Tibial artery (tissue), 4 donors: ENCODE data around the gene BDKRB1.

ENCODE experiments used
- DNase-seq, 2 donors: peaks; one replicate each; pipeline ENCODE4 v3.0.0-alpha.2; 2019
- H3K27ac ChIP-seq, 2 donors: fragments of 200-600 bp; sonication (generic) in 1 of 2; 1 replicate in 1 of 2; 2 replicates in 1 of 2; pipeline ENCODE4 v1.5.1; 2018 to 2019; ENCODE audit warnings: mild to moderate bottlenecking in 1 of 2
- H3K27me3 ChIP-seq, 2 donors: fragments of 200-600 bp; sonication (generic) in 1 of 2; one replicate each; pipeline versions ENCODE4 v1.5.1 to v1.6.0; 2016 to 2019
- H3K36me3 ChIP-seq, 3 donors: fragments of 200-600 bp; sonication (generic) in 2 of 3; one replicate each; pipeline ENCODE4 v1.5.1; 2016 to 2019; ENCODE audit warnings: mild to moderate bottlenecking in 2 of 3
- H3K4me1 ChIP-seq, 4 donors: fragments of 200-600 bp; sonication (generic) in 2 of 4; 1 replicate in 3 of 4; 2 replicates in 1 of 4; pipeline ENCODE4 v1.5.1; 2016 to 2019
- H3K4me3 ChIP-seq, 2 donors: fragments of 200-600 bp; sonication (generic) in 1 of 2; 1 replicate in 1 of 2; 2 replicates in 1 of 2; pipeline ENCODE4 v1.5.1; 2018 to 2019; ENCODE audit warnings: mild to moderate bottlenecking in 2 of 2
- H3K9me3 ChIP-seq, 3 donors: fragments of 200-600 bp; sonication (generic) in 1 of 3; one replicate each; pipeline ENCODE4 v1.5.1; 2016 to 2019
- CTCF ChIP-seq, 2 experiments: fragments of 200-600 bp in 1 of 2; fragments of 450-650 bp in 1 of 2; IDR thresholded peaks; one replicate each; pipeline ENCODE4 v1.5.1; 2017 to 2019; ENCODE audit warnings: antibody characterized with exemption in 2 of 2, mild to moderate bottlenecking in 1 of 2, moderate library complexity in 1 of 2
- intact Hi-C: fragments of 100-400 bp; cut with DNase I; formaldehyde crosslinking; loops from one replicate; pipeline ENCODE4 v1.15.0; 2023; ENCODE audit warnings: low total_unique reads

Gene BDKRB1

GRCh38 chr14:96286251-96286650 is 30.2 kb downstream of the BDKRB1 start:
- no peaks in the 10 kb centered on the region for H3K27me3 ChIP-seq
- no peaks in the 10 kb centered on the region for H3K9me3 ChIP-seq
- no peaks in the 10 kb centered on the region for H3K4me1 ChIP-seq
- no peak for TF ChIP-seq CTCF (IDR thresholded peaks at IDR 0.05)
- DNase-seq = no peak
- no peak overlapping the region for H3K4me3 ChIP-seq
- intact Hi-C loops = no loop called here
- peaks cover 52 to 82% (median 73%) of the 10 kb centered on the region in 3 donors for H3K36me3 ChIP-seq
- no peak overlapping the region for H3K27ac ChIP-seq

GRCh38 chr14:96287856-96288255 is 31.8 kb downstream of the BDKRB1 start:
- no peak overlapping the region for H3K4me3 ChIP-seq
- H3K27me3 ChIP-seq = no peaks in the 10 kb centered on the region
- TF ChIP-seq CTCF (IDR thresholded peaks at IDR 0.05) = no peak
- H3K36me3 ChIP-seq = peaks cover 58 to 89% (median 84%) of the 10 kb centered on the region in 3 donors
- DNase-seq = no peak
- no peaks in the 10 kb centered on the region for H3K9me3 ChIP-seq
- H3K27ac ChIP-seq = no peak overlapping the region
- intact Hi-C loops = no loop called here
- H3K4me1 ChIP-seq = no peaks in the 10 kb centered on the region

GRCh38 chr14:96294246-96294645 is 38.2 kb downstream of the BDKRB1 start:
- intact Hi-C loops = no loop called here
- H3K4me1 ChIP-seq = no peaks in the 10 kb centered on the region
- no peak overlapping the region for H3K4me3 ChIP-seq
- H3K27me3 ChIP-seq = no peaks in the 10 kb centered on the region
- DNase-seq = no peak
- no peaks in the 10 kb centered on the region for H3K9me3 ChIP-seq
- H3K36me3 ChIP-seq = peaks cover 43 to 67% (median 45%) of the 10 kb centered on the region in 3 donors
- no peak overlapping the region for H3K27ac ChIP-seq
- no peak for TF ChIP-seq CTCF (IDR thresholded peaks at IDR 0.05)

GRCh38 chr14:96297000-96297399 is 41.0 kb downstream of the BDKRB1 start:
- no peak overlapping the region for H3K27ac ChIP-seq
- H3K27me3 ChIP-seq = no peaks in the 10 kb centered on the region
- DNase-seq = no peak
- intact Hi-C loops = loop anchor here (5.0 kb wide), 1 partner anchor 125 kb away; no protein-coding TSS in a partner anchor
- peaks cover 34 to 62% (median 37%) of the 10 kb centered on the region in 3 donors for H3K36me3 ChIP-seq
- no peak overlapping the region for H3K4me3 ChIP-seq
- peak; percentile 36 to 39 for TF ChIP-seq CTCF (IDR thresholded peaks at IDR 0.05)
- no peaks in the 10 kb centered on the region for H3K9me3 ChIP-seq
- H3K4me1 ChIP-seq = no peaks in the 10 kb centered on the region

GRCh38 chr14:96297997-96298515 is 42.0 kb downstream of the BDKRB1 start:
- H3K4me1 ChIP-seq = no peaks in the 10 kb centered on the region
- intact Hi-C loops = loop anchor here (5.0 kb wide), 1 partner anchor 124 kb away; no protein-coding TSS in a partner anchor
- no peaks in the 10 kb centered on the region for H3K9me3 ChIP-seq
- H3K36me3 ChIP-seq = peaks cover 32 to 66% (median 40%) of the 10 kb centered on the region in 3 donors
- H3K27ac ChIP-seq = no peak overlapping the region
- H3K4me3 ChIP-seq = no peak overlapping the region
- no peak for DNase-seq
- no peak for TF ChIP-seq CTCF (IDR thresholded peaks at IDR 0.05)
- no peaks in the 10 kb centered on the region for H3K27me3 ChIP-seq
